HepG2 (cell line): ENCODE results near the gene BAIAP3. TPM values are rescaled to one million over a fixed set of nuclear protein-coding genes. Genes with fewer than 3 reads are reported as not detected.

ENCODE experiments used
- BHLHE40 ChIP-seq: IDR thresholded peaks from 2 replicates; pipeline ENCODE4 v1.6.1; 2011; ENCODE audit warnings: low read length, improper control_type of control experiment
- CBX1 ChIP-seq: IDR thresholded peaks from one replicate; pipeline ENCODE4 v1.6.1; 2016; ENCODE audit warnings: antibody characterized with exemption, low read depth
- GATAD1 ChIP-seq: IDR thresholded peaks from 2 replicates; pipeline ENCODE4 v1.6.1; 2016; ENCODE audit warnings: missing genetic modification reagents, missing compliant biosample characterization
- GATAD2A ChIP-seq: IDR thresholded peaks from 2 replicates; pipeline ENCODE4 v1.6.1; 2016
- HDAC2 ChIP-seq: sonication (generic); formaldehyde crosslinking; IDR thresholded peaks from 2 replicates; pipeline ENCODE4 v1.4.0; 2020; ENCODE audit warnings: missing genetic modification reagents
- HHEX ChIP-seq: IDR thresholded peaks from 2 replicates; pipeline ENCODE4 v1.6.1; 2016; ENCODE audit warnings: control low read depth
- IRF2 ChIP-seq: IDR thresholded peaks from 2 replicates; pipeline ENCODE4 v1.6.1; 2018; ENCODE audit warnings: missing genetic modification reagents, missing compliant biosample characterization
- PCBP2 ChIP-seq: fragments of 200-400 bp; formaldehyde crosslinking; optimal IDR thresholded peaks from 2 replicates; pipeline ENCODE3; 2018; ENCODE audit warnings: low read length, low read depth; ENCODE audit not compliant: poor library complexity, severe bottlenecking
- THAP11 ChIP-seq: IDR thresholded peaks from 2 replicates; pipeline ENCODE4 v1.6.1; 2016; ENCODE audit warnings: missing biosample characterization, missing genetic modification reagents
- ZBTB20 ChIP-seq: sonication (generic); formaldehyde crosslinking; IDR thresholded peaks from 2 replicates; pipeline ENCODE4 v1.8.1; 2023; ENCODE audit warnings: missing genetic modification reagents, low read depth, mild to moderate bottlenecking, borderline replicate concordance
- ZNF256 ChIP-seq: sonication (generic); formaldehyde crosslinking; conservative IDR thresholded peaks from 2 replicates; pipeline ENCODE4 v1.4.0; 2020; ENCODE audit warnings: missing genetic modification reagents
- ZNF589 ChIP-seq: sonication (generic); formaldehyde crosslinking; conservative IDR thresholded peaks from 2 replicates; pipeline ENCODE4 v1.8.0; 2022; ENCODE audit warnings: mild to moderate bottlenecking, moderate library complexity, missing genetic modification reagents
- polyA plus RNA-seq, 8 experiments: library from polyadenylated mRNA; depleted of rRNA in 3 of 8; stranded (reverse) in 7 of 8; unstranded in 1 of 8; fragments of >200 nt; fragmentation: Illumina TruSeq in 4 of 8; extraction: Trizol in 4 of 8; gene quantifications; 2 replicates each; pipeline versions ENCODE4 v1.2.1 to v1.2.3, GENCODE V29; 2011 to 2016; ENCODE audit warnings: low read depth in 4 of 8, missing spikeins in 1 of 8, mixed read lengths in 1 of 8; ENCODE audit not compliant: insufficient read depth in 1 of 8
- total RNA-seq, 5 experiments: library from RNA; depleted of rRNA; stranded (reverse); fragments of >200 nt; fragmentation: Illumina TruSeq; extraction: Trizol; gene quantifications; 2 replicates each; pipeline ENCODE4 v1.2.3, GENCODE V29; 2016; ENCODE audit warnings: low read depth in 1 of 5
- TF ChIP-seq, protein P1 (sequence below): sonication (generic); formaldehyde crosslinking; IDR thresholded peaks from 2 replicates; pipeline ENCODE4 v1.8.1; 2023; ENCODE audit warnings: mild to moderate bottlenecking, moderate library complexity, missing genetic modification reagents
- TF ChIP-seq, protein P2 (sequence below): sonication (generic); formaldehyde crosslinking; IDR thresholded peaks from 2 replicates; pipeline ENCODE4 v1.9.0; 2021; ENCODE audit warnings: mild to moderate bottlenecking, missing genetic modification reagents
- TF ChIP-seq, protein P3 (sequence below): sonication (generic); formaldehyde crosslinking; IDR thresholded peaks from 2 replicates; pipeline ENCODE4 v1.4.0; 2020; ENCODE audit warnings: missing genetic modification reagents, borderline replicate concordance
- TF ChIP-seq, protein P4 (sequence below): sonication (generic); formaldehyde crosslinking; IDR thresholded peaks from 2 replicates; pipeline ENCODE4 v1.5.0; 2020; ENCODE audit warnings: mild to moderate bottlenecking, missing genetic modification reagents
- TF ChIP-seq, protein P5 (sequence below): sonication (generic); formaldehyde crosslinking; IDR thresholded peaks from 2 replicates; pipeline ENCODE4 v1.4.0; 2020; ENCODE audit warnings: missing genetic modification reagents; ENCODE audit errors: not compliant biosample characterization

The BAIAP3 gene
- total and polyA plus RNA-seq, 2 of the 13 experiments (the other 11 are each of a cell fraction or from before 2014, with no cell fraction given), result 3.2 to 5.7 TPM

DNA sequence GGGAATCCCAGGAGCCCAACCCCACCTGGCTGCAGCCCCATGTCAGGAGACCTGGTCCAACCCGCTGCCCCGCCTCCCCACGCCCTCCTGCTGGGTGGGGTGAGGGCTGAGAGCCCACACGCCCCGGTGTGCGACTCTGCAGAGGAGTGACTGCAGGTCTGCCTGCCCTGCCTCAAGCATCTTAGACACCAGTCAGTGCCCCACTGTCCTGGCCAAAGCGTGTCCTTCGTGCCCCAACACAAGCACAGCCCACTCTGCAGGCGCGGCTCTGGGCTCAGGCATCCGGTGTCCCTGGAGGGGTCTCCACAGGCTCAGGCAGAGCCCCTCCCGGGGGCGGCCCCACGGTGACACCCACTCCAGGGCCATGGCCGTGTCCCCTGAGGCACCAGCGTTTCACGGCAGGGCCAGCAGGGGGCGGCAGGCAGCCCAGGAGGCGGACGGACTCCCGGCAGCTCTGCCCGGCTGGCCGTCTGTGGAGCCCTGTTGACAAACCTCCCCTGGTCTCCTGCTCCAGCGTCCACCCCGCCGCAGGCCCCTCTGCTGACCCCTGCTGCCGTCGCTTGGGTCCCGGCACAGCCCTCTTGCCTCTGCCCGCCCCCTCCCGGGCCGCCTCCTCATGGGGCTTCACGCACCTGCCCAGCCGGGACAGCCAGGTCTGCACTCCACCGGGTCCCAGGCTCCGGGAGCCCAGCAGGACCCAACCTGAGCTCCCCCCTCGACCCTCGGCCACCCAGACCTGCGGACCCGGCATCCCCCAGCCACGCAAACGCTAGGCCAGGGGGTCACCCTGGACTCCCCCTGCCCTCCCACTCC lies 32.6 kb upstream of the BAIAP3 start (continued):
- TF ChIP-seq, protein P1, sequence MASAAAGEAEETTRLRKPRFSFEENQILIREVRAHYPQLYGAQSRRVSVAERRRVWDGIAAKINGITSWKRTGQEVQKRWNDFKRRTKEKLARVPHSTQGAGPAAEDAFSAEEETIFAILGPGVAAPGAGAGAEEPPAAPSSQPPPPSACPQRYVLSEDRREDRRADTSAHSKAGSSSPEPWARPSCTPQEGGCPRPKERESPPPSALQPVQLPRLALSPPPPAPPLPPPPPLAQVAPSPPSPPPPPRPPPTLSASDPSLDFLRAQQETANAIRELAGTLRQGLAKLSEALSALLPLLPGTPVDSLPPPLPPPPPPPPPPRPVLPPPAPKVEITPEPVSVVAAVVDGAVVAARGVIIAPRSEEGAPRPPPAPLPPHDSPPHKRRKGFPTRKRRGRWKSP (CRISPR knock-in tag), result no peak
- peak; percentile 57; the same call in 1 of the 2 replicates for TF ChIP-seq ZBTB20
- peak; percentile 14; the same call in 1 of the 2 replicates for TF ChIP-seq THAP11 (CRISPR knock-in tag)
- no peak for TF ChIP-seq ZNF589 (CRISPR knock-in tag)
- TF ChIP-seq, protein P2, sequence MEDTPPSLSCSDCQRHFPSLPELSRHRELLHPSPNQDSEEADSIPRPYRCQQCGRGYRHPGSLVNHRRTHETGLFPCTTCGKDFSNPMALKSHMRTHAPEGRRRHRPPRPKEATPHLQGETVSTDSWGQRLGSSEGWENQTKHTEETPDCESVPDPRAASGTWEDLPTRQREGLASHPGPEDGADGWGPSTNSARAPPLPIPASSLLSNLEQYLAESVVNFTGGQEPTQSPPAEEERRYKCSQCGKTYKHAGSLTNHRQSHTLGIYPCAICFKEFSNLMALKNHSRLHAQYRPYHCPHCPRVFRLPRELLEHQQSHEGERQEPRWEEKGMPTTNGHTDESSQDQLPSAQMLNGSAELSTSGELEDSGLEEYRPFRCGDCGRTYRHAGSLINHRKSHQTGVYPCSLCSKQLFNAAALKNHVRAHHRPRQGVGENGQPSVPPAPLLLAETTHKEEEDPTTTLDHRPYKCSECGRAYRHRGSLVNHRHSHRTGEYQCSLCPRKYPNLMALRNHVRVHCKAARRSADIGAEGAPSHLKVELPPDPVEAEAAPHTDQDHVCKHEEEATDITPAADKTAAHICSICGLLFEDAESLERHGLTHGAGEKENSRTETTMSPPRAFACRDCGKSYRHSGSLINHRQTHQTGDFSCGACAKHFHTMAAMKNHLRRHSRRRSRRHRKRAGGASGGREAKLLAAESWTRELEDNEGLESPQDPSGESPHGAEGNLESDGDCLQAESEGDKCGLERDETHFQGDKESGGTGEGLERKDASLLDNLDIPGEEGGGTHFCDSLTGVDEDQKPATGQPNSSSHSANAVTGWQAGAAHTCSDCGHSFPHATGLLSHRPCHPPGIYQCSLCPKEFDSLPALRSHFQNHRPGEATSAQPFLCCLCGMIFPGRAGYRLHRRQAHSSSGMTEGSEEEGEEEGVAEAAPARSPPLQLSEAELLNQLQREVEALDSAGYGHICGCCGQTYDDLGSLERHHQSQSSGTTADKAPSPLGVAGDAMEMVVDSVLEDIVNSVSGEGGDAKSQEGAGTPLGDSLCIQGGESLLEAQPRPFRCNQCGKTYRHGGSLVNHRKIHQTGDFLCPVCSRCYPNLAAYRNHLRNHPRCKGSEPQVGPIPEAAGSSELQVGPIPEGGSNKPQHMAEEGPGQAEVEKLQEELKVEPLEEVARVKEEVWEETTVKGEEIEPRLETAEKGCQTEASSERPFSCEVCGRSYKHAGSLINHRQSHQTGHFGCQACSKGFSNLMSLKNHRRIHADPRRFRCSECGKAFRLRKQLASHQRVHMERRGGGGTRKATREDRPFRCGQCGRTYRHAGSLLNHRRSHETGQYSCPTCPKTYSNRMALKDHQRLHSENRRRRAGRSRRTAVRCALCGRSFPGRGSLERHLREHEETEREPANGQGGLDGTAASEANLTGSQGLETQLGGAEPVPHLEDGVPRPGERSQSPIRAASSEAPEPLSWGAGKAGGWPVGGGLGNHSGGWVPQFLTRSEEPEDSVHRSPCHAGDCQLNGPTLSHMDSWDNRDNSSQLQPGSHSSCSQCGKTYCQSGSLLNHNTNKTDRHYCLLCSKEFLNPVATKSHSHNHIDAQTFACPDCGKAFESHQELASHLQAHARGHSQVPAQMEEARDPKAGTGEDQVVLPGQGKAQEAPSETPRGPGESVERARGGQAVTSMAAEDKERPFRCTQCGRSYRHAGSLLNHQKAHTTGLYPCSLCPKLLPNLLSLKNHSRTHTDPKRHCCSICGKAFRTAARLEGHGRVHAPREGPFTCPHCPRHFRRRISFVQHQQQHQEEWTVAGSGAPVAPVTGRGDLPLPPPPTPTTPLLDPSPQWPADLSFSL (CRISPR knock-in tag), result 0 out of 2 replicates have a peak, but pooled peaks have one; percentile 46
- TF ChIP-seq IRF2 (CRISPR knock-in tag), result 0 out of 2 replicates have a peak, but pooled peaks have one; percentile 40
- TF ChIP-seq HDAC2, result peak; percentile 27; the same call in 1 of the 2 replicates
- TF ChIP-seq BHLHE40, result 0 out of 2 replicates have a peak, but pooled peaks have one; percentile 7
- TF ChIP-seq PCBP2, result no peak
- no peak for TF ChIP-seq ZNF256 (CRISPR knock-in tag)
- TF ChIP-seq GATAD2A (CRISPR knock-in tag), result peak; percentile 40; the same call in 1 of the 2 replicates
- TF ChIP-seq, protein P3, sequence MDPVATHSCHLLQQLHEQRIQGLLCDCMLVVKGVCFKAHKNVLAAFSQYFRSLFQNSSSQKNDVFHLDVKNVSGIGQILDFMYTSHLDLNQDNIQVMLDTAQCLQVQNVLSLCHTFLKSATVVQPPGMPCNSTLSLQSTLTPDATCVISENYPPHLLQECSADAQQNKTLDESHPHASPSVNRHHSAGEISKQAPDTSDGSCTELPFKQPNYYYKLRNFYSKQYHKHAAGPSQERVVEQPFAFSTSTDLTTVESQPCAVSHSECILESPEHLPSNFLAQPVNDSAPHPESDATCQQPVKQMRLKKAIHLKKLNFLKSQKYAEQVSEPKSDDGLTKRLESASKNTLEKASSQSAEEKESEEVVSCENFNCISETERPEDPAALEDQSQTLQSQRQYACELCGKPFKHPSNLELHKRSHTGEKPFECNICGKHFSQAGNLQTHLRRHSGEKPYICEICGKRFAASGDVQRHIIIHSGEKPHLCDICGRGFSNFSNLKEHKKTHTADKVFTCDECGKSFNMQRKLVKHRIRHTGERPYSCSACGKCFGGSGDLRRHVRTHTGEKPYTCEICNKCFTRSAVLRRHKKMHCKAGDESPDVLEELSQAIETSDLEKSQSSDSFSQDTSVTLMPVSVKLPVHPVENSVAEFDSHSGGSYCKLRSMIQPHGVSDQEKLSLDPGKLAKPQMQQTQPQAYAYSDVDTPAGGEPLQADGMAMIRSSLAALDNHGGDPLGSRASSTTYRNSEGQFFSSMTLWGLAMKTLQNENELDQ (CRISPR knock-in tag), result no peak
- TF ChIP-seq, protein P4, sequence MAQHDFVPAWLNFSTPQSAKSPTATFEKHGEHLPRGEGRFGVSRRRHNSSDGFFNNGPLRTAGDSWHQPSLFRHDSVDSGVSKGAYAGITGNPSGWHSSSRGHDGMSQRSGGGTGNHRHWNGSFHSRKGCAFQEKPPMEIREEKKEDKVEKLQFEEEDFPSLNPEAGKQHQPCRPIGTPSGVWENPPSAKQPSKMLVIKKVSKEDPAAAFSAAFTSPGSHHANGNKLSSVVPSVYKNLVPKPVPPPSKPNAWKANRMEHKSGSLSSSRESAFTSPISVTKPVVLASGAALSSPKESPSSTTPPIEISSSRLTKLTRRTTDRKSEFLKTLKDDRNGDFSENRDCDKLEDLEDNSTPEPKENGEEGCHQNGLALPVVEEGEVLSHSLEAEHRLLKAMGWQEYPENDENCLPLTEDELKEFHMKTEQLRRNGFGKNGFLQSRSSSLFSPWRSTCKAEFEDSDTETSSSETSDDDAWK (CRISPR knock-in tag), result no peak
- TF ChIP-seq GATAD1 (CRISPR knock-in tag), result peak; percentile 51; the same call in 1 of the 2 replicates
- peak; percentile 75 for TF ChIP-seq CBX1
- TF ChIP-seq HHEX (CRISPR knock-in tag), result no peak
- TF ChIP-seq, protein P5, sequence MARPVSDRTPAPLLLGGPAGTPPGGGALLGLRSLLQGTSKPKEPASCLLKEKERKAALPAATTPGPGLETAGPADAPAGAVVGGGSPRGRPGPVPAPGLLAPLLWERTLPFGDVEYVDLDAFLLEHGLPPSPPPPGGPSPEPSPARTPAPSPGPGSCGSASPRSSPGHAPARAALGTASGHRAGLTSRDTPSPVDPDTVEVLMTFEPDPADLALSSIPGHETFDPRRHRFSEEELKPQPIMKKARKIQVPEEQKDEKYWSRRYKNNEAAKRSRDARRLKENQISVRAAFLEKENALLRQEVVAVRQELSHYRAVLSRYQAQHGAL (CRISPR knock-in tag), result no peak
